Measurements from ENCODE around the gene ASIC3.

GRCh38 chr7:151028948-151029501 lies 19.3 kb upstream of the ASIC3 start:
- TF ChIP-seq EZH2phosphoT487 (IDR thresholded peaks at IDR 0.05; ENCODE audit: low read depth, severe bottlenecking, unreplicated experiment) (no peak), CTCF (IDR thresholded peaks at IDR 0.05; ENCODE audit: poor library complexity) (no peak), EZH2 (IDR thresholded peaks at IDR 0.05; ENCODE audit: borderline replicate concordance) (no peak)
